HEK293T (cell line): ENCODE results near the gene STAP1.
"Not testable (repeated sequence)": the region's sequence is repeated elsewhere in the genome, so short reads cannot be mapped to it uniquely, and the experiment has no call there.

Experiments
- CTCF ChIA-PET: fragments of 350-600 bp; formaldehyde crosslinking; extraction: SDS; loops from one replicate; lab custom pipeline; 2021; ENCODE audit warnings: antibody characterized with exemption, inconsistent platforms; lab: Yijun Ruan, JAX
- POLR2A ChIA-PET: fragments of 350-600 bp; formaldehyde crosslinking; extraction: SDS; loops from one replicate; lab custom pipeline; 2020; ENCODE audit warnings: antibody characterized with exemption, inconsistent platforms; lab: Yijun Ruan, JAX
- DNase-seq: peaks from one replicate; pipeline ENCODE4 v3.0.0; 2012; ENCODE audit warnings: mixed read lengths; ENCODE audit errors: extremely low spot score
- ARNT ChIP-seq: fragments of 450-650 bp; IDR thresholded peaks from 2 replicates; pipeline ENCODE4 v1.6.1; 2017; ENCODE audit warnings: mild to moderate bottlenecking
- BHLHE40 ChIP-seq: fragments of 450-650 bp; IDR thresholded peaks from 2 replicates; pipeline ENCODE4 v1.6.1; 2016; ENCODE audit warnings: mild to moderate bottlenecking, moderate library complexity, borderline replicate concordance
- CTBP1 ChIP-seq: fragments of 450-650 bp; IDR thresholded peaks from 2 replicates; pipeline ENCODE4 v1.6.1; 2016; ENCODE audit warnings: borderline replicate concordance
- ELF4 ChIP-seq: fragments of 450-650 bp; IDR thresholded peaks from 2 replicates; pipeline ENCODE4 v1.6.1; 2017; ENCODE audit warnings: antibody characterized with exemption
- FOXA1 ChIP-seq: fragments of 450-650 bp; IDR thresholded peaks from 2 replicates; pipeline ENCODE4 v1.6.1; 2016; ENCODE audit warnings: mild to moderate bottlenecking
- FOXK2 ChIP-seq: fragments of 450-650 bp; IDR thresholded peaks from 2 replicates; pipeline ENCODE4 v1.6.1; 2016; ENCODE audit warnings: mild to moderate bottlenecking
- FOXM1 ChIP-seq: fragments of 450-650 bp; IDR thresholded peaks from 2 replicates; pipeline ENCODE4 v1.6.1; 2017; ENCODE audit warnings: mild to moderate bottlenecking, borderline replicate concordance
- HDGF ChIP-seq: fragments of 450-650 bp; IDR thresholded peaks from 2 replicates; pipeline ENCODE4 v1.6.1; 2017; ENCODE audit warnings: antibody characterized with exemption, borderline replicate concordance
- L3MBTL2 ChIP-seq: fragments of 450-650 bp; conservative IDR thresholded peaks from 2 replicates; pipeline ENCODE4 v1.6.1; 2016; ENCODE audit warnings: mild to moderate bottlenecking
- LEF1 ChIP-seq: fragments of 450-650 bp; IDR thresholded peaks from 2 replicates; pipeline ENCODE4 v1.6.1; 2017; ENCODE audit warnings: mild to moderate bottlenecking, borderline replicate concordance
- NFRKB ChIP-seq: fragments of 450-650 bp; IDR thresholded peaks from 2 replicates; pipeline ENCODE4 v1.6.1; 2016; ENCODE audit warnings: mild to moderate bottlenecking, moderate library complexity
- PKNOX1 ChIP-seq: fragments of 450-650 bp; IDR thresholded peaks from 2 replicates; pipeline ENCODE4 v1.6.1; 2016
- SP1 ChIP-seq: fragments of 450-650 bp; IDR thresholded peaks from 2 replicates; pipeline ENCODE4 v1.6.1; 2017
- SUZ12 ChIP-seq: fragments of 450-650 bp; IDR thresholded peaks from 2 replicates; pipeline ENCODE4 v1.6.1; 2016; ENCODE audit warnings: mild to moderate bottlenecking
- TARDBP ChIP-seq: fragments of 450-650 bp; IDR thresholded peaks from 2 replicates; pipeline ENCODE4 v1.6.1; 2016
- ZNF384 ChIP-seq: fragments of 450-650 bp; IDR thresholded peaks from 2 replicates; pipeline ENCODE4 v1.6.1; 2016

The STAP1 gene

DNA sequence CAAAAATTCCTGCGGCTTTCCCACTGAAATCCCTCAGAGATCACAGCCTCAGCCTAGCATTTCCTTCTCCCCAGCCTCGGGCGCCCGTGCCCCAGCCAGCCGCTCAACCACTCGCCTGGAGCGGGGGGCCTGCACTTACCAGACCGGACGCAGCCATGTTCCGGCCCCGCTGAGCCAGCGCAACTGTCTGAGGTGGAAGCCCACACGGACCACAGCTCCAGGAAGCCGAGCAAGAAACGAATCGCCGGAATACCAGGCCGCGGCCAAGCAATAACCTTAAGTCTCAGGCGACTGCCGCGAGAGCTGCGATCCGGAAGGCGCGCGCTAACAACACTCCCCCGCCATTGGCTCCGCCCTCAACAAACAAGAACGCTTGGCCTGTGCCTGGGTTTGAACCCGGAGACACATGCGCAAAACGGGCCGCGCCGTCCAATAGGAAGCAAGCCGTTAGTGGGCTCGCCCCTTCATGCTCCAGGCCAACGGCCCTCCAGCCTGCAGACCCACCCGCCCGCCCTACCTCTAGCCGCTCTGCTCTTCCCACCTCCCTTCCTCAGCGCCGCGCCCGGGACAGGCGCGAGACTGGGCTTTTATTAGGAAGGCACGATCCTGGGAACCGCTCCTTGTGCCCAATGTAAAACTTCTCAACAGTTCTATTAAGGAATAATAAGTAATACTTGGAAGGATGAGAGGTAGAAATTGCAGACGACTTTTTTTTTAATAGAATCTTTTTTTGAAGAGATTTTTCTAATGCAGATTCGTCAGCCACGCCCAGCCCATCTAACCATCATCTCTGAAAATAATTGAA is 13.1 kb upstream of the STAP1 start, which contains the start of gene CENPC:
CENPC (minus strand) TSS at position 305 of the 805 bp plus-strand sequence; CDS start at position 157, 148 bp downstream.
- no peak for TF ChIP-seq BHLHE40
- TF ChIP-seq SP1: no peak
- no peak for TF ChIP-seq ARNT
- TF ChIP-seq FOXM1: peak; percentile 41; the same call in 1 of the 2 replicates
- no peak; the same call in 1 of the 2 replicates for TF ChIP-seq L3MBTL2
- no peak for TF ChIP-seq CTBP1
- TF ChIP-seq HDGF: no peak
- TF ChIP-seq NFRKB: no peak
- no peak for TF ChIP-seq FOXA1
- TF ChIP-seq LEF1: no peak
- TF ChIP-seq TARDBP: no peak
- peak; percentile 74 for TF ChIP-seq ELF4
- CTCF ChIA-PET: no interaction called here
- POLR2A ChIA-PET: interaction anchor here (1.0 to 1.5 kb wide), 2 partner anchors 154 to 156 kb away, joined by 3 to 5 read pairs; partner anchors contain the start of gene UBA6

DNA sequence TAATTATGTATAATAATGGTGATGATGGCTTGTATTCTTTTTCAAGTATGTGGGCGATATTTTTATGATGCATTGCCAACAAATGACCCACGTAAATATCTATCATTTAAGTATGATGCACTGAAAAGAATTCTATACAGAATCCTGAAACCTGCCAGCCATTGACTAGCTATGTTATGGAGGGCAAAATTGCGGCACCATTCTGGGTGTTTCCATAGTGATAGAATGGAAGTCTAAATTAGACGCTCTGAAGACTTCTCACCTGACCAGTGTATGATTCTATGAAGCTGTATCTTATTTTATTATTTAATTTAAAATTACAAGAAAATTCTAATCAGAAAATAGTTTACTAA is 12.5 kb upstream of the STAP1 start:
- CTCF ChIA-PET: no interaction called here
- POLR2A ChIA-PET: interaction anchor here (1.0 to 1.5 kb wide), 2 partner anchors 153 to 155 kb away, joined by 3 to 5 read pairs; partner anchors contain the start of gene UBA6

More for the DNA sequence above, 13.1 kb upstream of the STAP1 start, which contains the start of gene CENPC:
- DNase-seq: peak; percentile 91

GRCh38 chr4:67546971-67547370 is 11.6 kb upstream of the STAP1 start:
- ChIA-PET POLR2A (no interaction called here), CTCF (interaction anchor here (0.6 kb wide), 1 partner anchor 474 kb away, joined by 3 read pairs; no protein-coding TSS in a partner anchor)
- TF ChIP-seq NFRKB (no peak), L3MBTL2 (no peak), CTBP1 (no peak), FOXK2 (no peak), ARNT (no peak), SP1 (no peak), ZNF384 (no peak)
- DNase-seq: no peak

More for the DNA sequence above, 12.5 kb upstream of the STAP1 start:
- DNase-seq: no peak
- TF ChIP-seq TARDBP: no peak
- no peak for TF ChIP-seq HDGF
- TF ChIP-seq CTBP1: no peak
- TF ChIP-seq SP1: no peak

GRCh38 chr4:67549123-67549522 is 9.4 kb upstream of the STAP1 start:
- ChIA-PET CTCF (no interaction called here), POLR2A (no interaction called here)
- TF ChIP-seq ELF4 (no peak), SUZ12 (no peak), ZNF384 (no peak), FOXA1 (no peak), L3MBTL2 (no peak)
- no peak for DNase-seq

- CTCF ChIA-PET: no interaction called here
- POLR2A ChIA-PET: no interaction called here
- no peak for DNase-seq
- no peak for TF ChIP-seq BHLHE40
- no peak for TF ChIP-seq FOXK2
- no peak for TF ChIP-seq SUZ12
- TF ChIP-seq SP1: no peak
- TF ChIP-seq TARDBP: no peak
- TF ChIP-seq L3MBTL2: no peak
- TF ChIP-seq FOXA1: no peak
- no peak for TF ChIP-seq ZNF384
- TF ChIP-seq HDGF: no peak
- no peak for TF ChIP-seq CTBP1
- TF ChIP-seq ELF4: no peak
- TF ChIP-seq LEF1: no peak
- no peak for TF ChIP-seq PKNOX1
- no peak for TF ChIP-seq FOXM1
- TF ChIP-seq NFRKB: no peak
- no peak for TF ChIP-seq ARNT
Observed at GRCh38 chr4:67550451-67550850, 8.1 kb upstream of the STAP1 start.

DNA sequence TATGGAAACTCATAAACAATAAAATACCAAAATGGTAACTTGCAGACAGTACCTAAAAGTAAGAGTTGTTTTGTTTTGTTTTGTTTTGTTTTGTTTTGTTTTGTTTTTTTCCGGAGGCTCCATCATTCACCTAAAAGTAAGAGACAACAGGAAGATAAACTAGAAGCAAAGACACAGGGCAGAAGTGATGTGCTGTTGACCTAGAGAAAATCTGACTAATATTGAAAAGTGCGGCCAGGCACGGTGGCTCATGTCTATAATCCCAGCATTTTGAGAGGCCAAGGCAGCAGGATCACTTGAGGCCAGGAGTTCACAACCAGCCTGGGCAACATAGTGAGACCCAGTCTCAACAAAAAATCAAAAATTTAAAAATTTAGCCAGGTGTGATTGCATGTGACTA is 7.7 kb upstream of the STAP1 start:
- DNase-seq: no peak
- POLR2A ChIA-PET: no interaction called here
- TF ChIP-seq SP1 (no peak), FOXM1 (no peak), PKNOX1 (no peak), TARDBP (no peak), ZNF384 (no peak), BHLHE40 (no peak), LEF1 (no peak), ARNT (no peak), CTBP1 (no peak), FOXK2 (no peak), SUZ12 (no peak), NFRKB (no peak), HDGF (no peak), ELF4 (no peak), L3MBTL2 (no peak), FOXA1 (no peak)
- CTCF ChIA-PET: no interaction called here

- CTCF ChIA-PET: interaction anchor here (0.5 kb wide), 1 partner anchor 1618 kb away, joined by 3 read pairs; no protein-coding TSS in a partner anchor
- POLR2A ChIA-PET, DNase-seq: not testable (repeated sequence)
Observed at GRCh38 chr4:67552146-67552792, 6.3 kb upstream of the STAP1 start.
